Smooth muscle cell (in vitro differentiated cells): ENCODE results near the gene GCC1. TPM values are rescaled to one million over a fixed set of nuclear protein-coding genes. Genes with fewer than 3 reads are reported as not detected.

ENCODE experiments used
- DNase-seq: peaks from one replicate; lab custom pipeline; 2025; ENCODE audit not compliant: unreplicated experiment; lab: John Stamatoyannopoulos, UW
- H2AFZ ChIP-seq: fragments of 200-600 bp; sonication (generic); 2 replicates; pipeline ENCODE4 v1.6.0; 2016; ENCODE audit warnings: antibody characterized with exemption, low read depth, mild to moderate bottlenecking
- H3F3A ChIP-seq: fragments of 200-600 bp; sonication (generic); 2 replicates; pipeline ENCODE4 v1.6.0; 2017; ENCODE audit warnings: antibody characterized with exemption, low read depth
- H3K27ac ChIP-seq: fragments of 200-600 bp; sonication (generic); 2 replicates; pipeline ENCODE4 v1.5.1; 2016; ENCODE audit warnings: low read depth, mild to moderate bottlenecking
- H3K27me3 ChIP-seq: fragments of 200-600 bp; sonication (generic); 2 replicates; pipeline ENCODE4 v1.6.1; 2016; ENCODE audit warnings: low read depth, mild to moderate bottlenecking
- H3K36me3 ChIP-seq: fragments of 200-600 bp; sonication (generic); 2 replicates; pipeline ENCODE4 v1.5.1; 2016; ENCODE audit warnings: low read depth
- H3K4me1 ChIP-seq: fragments of 200-600 bp; sonication (generic); 2 replicates; pipeline ENCODE4 v1.5.1; 2016; ENCODE audit warnings: low read depth
- H3K4me2 ChIP-seq: fragments of 200-600 bp; sonication (generic); 2 replicates; pipeline ENCODE4 v1.6.0; 2016; ENCODE audit warnings: mild to moderate bottlenecking
- H3K4me3 ChIP-seq: fragments of 200-600 bp; sonication (generic); 2 replicates; pipeline ENCODE4 v1.5.1; 2016; ENCODE audit warnings: mild to moderate bottlenecking
- H3K79me2 ChIP-seq: fragments of 200-600 bp; sonication (generic); 2 replicates; pipeline ENCODE4 v1.6.0; 2016; ENCODE audit warnings: low read depth, mild to moderate bottlenecking
- H3K9ac ChIP-seq: fragments of 200-600 bp; sonication (generic); 2 replicates; pipeline ENCODE4 v1.6.0; 2016; ENCODE audit warnings: low read depth
- H3K9me3 ChIP-seq: fragments of 200-600 bp; sonication (generic); replicated peaks from 2 replicates; pipeline ENCODE4 v1.5.1; 2016; ENCODE audit warnings: low read depth
- H4K20me1 ChIP-seq: fragments of 200-600 bp; sonication (generic); 2 replicates; pipeline ENCODE4 v1.6.0; 2016; ENCODE audit warnings: low read depth
- WGBS: methylation state at CpG from one replicate; pipeline ENCODE4 v1.1.7; 2016; ENCODE audit warnings: low lambda C conversion rate; 5-methylcytosine and 5-hydroxymethylcytosine counted together
- polyA plus RNA-seq: library from polyadenylated mRNA; unstranded; fragments of >200 nt; fragmentation: Nextera tagmentation; extraction: Ambion mirVana; gene quantifications from 2 replicates; pipeline ENCODE4 v1.2.1, GENCODE V29; 2016
- total RNA-seq: library from RNA; depleted of rRNA; stranded (reverse); fragments of >200 nt; gene quantifications from 2 replicates; pipeline ENCODE4 v1.2.3, GENCODE V29; 2014
- TF ChIP-seq, protein P1 (sequence below): fragments of 200-600 bp; sonication (generic); IDR thresholded peaks from 2 replicates; pipeline ENCODE4 v1.5.1; 2017; ENCODE audit warnings: borderline replicate concordance, mild to moderate bottlenecking, antibody characterized with exemption; ENCODE audit not compliant: insufficient read depth, poor library complexity, severe bottlenecking

The GCC1 gene
- total and polyA plus RNA-seq, 2 experiments from 2014 or later: 14.2 to 15.6 TPM

DNA sequence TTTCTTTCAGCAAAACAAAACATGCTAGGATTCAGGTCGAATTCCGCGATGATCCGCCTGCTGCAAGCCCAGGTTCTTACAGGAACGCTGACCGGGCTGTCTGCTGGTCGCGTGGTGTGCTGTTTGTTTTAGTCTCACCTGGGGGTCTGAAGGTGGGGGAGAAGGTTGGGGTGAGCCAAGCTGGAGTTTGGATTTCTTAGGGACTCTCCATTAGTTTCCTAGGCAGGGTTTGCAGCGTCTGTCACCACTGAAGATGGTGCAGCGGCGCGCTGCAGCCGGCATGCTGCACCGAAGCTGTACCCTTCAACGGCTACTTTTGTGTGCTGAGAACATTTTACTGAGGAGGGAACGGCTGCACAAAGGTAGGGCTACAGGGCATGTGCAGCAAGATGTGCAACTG, 48.7 kb downstream of the GCC1 start:
- Histone ChIP-seq H3F3A (no peaks in the 10 kb centered on the region), H3K4me2 (no peak overlapping the region), H3K27ac (no peak overlapping the region), H2AFZ (no peak overlapping the region), H3K27me3 (peaks cover 38% of the 10 kb centered on the region), H3K79me2 (no peaks in the 10 kb centered on the region), H3K4me1 (peaks cover 27% of the 10 kb centered on the region), H3K9me3 (no peaks in the 10 kb centered on the region), H4K20me1 (no peaks in the 10 kb centered on the region), H3K36me3 (no peaks in the 10 kb centered on the region), H3K4me3 (peak overlapping the region; percentile 1), H3K9ac (no peak overlapping the region)
- 50% methylated on average over 16 of the region's 16 CpGs for WGBS
- TF ChIP-seq, protein P1, sequence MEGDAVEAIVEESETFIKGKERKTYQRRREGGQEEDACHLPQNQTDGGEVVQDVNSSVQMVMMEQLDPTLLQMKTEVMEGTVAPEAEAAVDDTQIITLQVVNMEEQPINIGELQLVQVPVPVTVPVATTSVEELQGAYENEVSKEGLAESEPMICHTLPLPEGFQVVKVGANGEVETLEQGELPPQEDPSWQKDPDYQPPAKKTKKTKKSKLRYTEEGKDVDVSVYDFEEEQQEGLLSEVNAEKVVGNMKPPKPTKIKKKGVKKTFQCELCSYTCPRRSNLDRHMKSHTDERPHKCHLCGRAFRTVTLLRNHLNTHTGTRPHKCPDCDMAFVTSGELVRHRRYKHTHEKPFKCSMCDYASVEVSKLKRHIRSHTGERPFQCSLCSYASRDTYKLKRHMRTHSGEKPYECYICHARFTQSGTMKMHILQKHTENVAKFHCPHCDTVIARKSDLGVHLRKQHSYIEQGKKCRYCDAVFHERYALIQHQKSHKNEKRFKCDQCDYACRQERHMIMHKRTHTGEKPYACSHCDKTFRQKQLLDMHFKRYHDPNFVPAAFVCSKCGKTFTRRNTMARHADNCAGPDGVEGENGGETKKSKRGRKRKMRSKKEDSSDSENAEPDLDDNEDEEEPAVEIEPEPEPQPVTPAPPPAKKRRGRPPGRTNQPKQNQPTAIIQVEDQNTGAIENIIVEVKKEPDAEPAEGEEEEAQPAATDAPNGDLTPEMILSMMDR: no peak
- DNase-seq: no peak

DNA sequence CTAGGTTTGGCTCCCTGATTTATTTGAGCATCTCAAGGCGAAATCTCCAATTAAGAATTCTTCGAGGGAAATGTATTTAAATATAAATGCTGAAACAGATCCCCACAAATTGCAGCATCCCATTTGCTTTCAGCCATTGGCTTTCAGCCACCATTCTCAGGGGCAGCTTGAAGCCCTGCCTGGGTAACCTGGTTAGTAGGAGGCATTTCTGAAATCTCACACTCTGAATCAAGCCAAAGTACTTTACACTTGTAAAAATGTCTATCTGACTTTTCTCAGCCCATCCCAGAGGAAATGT, 49.1 kb downstream of the GCC1 start:
- Histone ChIP-seq H3K9ac (no peak overlapping the region), H3K4me2 (no peak overlapping the region), H3F3A (no peaks in the 10 kb centered on the region), H3K36me3 (no peaks in the 10 kb centered on the region), H2AFZ (no peak overlapping the region), H4K20me1 (no peaks in the 10 kb centered on the region), H3K27ac (no peak overlapping the region), H3K27me3 (peaks cover 38% of the 10 kb centered on the region), H3K79me2 (no peaks in the 10 kb centered on the region), H3K9me3 (no peaks in the 10 kb centered on the region), H3K4me3 (peak overlapping the region; percentile 1), H3K4me1 (peaks cover 27% of the 10 kb centered on the region)
- TF ChIP-seq, protein P1: no peak
- DNase-seq: no peak
- WGBS: 81% methylated on average over 2 of the region's 2 CpGs

DNA sequence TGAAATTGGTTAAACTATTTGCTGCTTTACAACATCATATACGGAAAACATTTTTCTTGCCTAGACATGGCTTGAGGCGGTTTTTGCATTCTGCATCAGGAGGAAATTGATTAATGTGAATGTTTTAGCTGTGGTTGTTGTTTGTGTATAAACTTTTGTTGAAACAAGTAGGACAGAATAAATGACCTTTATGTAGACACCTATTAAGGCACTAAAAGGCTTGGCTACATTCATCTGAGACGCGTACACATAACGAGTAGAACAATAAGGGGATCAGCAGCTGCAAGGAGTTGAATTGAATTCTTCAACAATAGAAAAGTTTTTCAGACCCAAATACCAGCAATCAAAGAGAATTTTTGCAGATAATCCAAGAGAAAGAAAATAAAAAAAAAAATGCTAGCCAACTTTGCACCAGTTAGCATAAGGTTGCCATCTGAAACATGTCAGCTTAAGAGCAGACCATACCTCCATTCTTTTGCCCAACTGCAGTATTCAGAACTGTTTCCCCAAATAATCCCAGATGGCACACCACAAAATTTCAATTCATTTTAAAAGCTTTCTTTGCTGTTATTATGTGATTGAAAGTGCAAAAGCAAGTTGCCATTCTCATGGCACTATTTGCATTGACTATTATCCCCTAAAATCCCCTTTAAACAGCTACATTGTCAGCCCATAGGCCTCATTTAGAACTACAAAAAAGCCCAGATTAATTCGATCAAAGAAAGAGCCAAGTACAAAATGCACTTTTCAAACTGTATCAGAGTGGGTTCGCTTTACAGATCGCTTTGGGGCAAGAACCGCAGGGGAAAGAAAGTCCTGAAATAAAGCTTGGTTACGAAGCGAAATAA, 49.6 kb downstream of the GCC1 start:
- H3K4me3 ChIP-seq: no peak overlapping the region
- no peaks in the 10 kb centered on the region for H3F3A ChIP-seq
- no peaks in the 10 kb centered on the region for H3K36me3 ChIP-seq
- H3K79me2 ChIP-seq: no peaks in the 10 kb centered on the region
- H2AFZ ChIP-seq: no peak overlapping the region
- H4K20me1 ChIP-seq: no peaks in the 10 kb centered on the region
- TF ChIP-seq, protein P1: no peak
- H3K4me1 ChIP-seq: peaks cover 27% of the 10 kb centered on the region
- H3K27ac ChIP-seq: no peak overlapping the region
- WGBS: 92% methylated on average over 11 of the region's 11 CpGs
- H3K27me3 ChIP-seq: peaks cover 38% of the 10 kb centered on the region
- no peak overlapping the region for H3K9ac ChIP-seq
- H3K9me3 ChIP-seq: no peaks in the 10 kb centered on the region
- no peak for DNase-seq
- H3K4me2 ChIP-seq: no peak overlapping the region

DNA sequence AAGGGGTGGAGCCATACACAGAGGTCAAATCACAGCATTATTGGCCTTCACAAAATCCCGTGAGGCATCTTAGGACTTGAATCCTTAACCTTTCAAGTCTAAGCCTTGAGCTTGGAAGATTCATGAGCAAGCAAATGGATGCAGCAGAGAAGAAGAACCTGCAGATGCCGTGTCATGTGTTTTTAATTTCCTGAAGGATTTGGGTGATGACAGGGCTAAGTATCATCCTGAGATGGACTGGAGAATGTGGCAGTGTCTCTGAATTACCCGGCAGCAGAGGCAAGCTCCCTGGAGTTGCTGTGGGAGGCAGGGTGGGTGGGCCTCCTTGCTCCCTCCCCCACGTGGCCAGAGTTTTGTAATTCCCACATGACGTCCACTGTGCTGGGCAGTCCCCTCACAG, 50.8 kb downstream of the GCC1 start:
- H3K9ac ChIP-seq: no peak overlapping the region

More for the DNA sequence above, 50.8 kb downstream of the GCC1 start:
- no peak overlapping the region for H3K4me2 ChIP-seq
- WGBS: 43% methylated on average over 5 of the region's 5 CpGs
- H4K20me1 ChIP-seq: no peaks in the 10 kb centered on the region
- no peak overlapping the region for H2AFZ ChIP-seq
- peaks cover 27% of the 10 kb centered on the region for H3K4me1 ChIP-seq
- no peak overlapping the region for H3K4me3 ChIP-seq
- H3K9me3 ChIP-seq: no peaks in the 10 kb centered on the region
- H3K36me3 ChIP-seq: no peaks in the 10 kb centered on the region
- no peaks in the 10 kb centered on the region for H3K79me2 ChIP-seq
- no peak overlapping the region for H3K27ac ChIP-seq
- H3F3A ChIP-seq: no peaks in the 10 kb centered on the region
- peaks cover 38% of the 10 kb centered on the region for H3K27me3 ChIP-seq
- TF ChIP-seq, protein P1: no peak
- no peak for DNase-seq
